AG04449 (cell line): ENCODE measurements around the gene TBC1D19.

Experiments used
- CTCF ChIA-PET: fragments of 350-600 bp; formaldehyde crosslinking; extraction: SDS; loops from one replicate; lab custom pipeline; 2021; ENCODE audit warnings: antibody characterized with exemption; lab: Yijun Ruan, JAX
- POLR2A ChIA-PET: fragments of 400-600, 350-600 bp; formaldehyde crosslinking; extraction: SDS; loops from one replicate; lab custom pipeline; 2020; ENCODE audit warnings: antibody characterized with exemption, inconsistent platforms; lab: Yijun Ruan, JAX
- DNase-seq: peaks from one replicate; pipeline ENCODE4 v3.0.0-alpha.2; 2010; ENCODE audit warnings: low read depth, low spot score
- H3K4me3 ChIP-seq: 2 replicates; pipeline ENCODE4 v1.5.1; 2011; ENCODE audit warnings: low read depth, mild to moderate bottlenecking, control low read depth, low read length
- TF ChIP-seq, protein P1 (sequence below): IDR thresholded peaks from one replicate; pipeline ENCODE4 v1.5.1; 2011; ENCODE audit warnings: mild to moderate bottlenecking, moderate library complexity, low read length, control low read depth, inconsistent platforms; ENCODE audit not compliant: insufficient read depth; ENCODE audit errors: missing control alignments

Gene TBC1D19

DNA sequence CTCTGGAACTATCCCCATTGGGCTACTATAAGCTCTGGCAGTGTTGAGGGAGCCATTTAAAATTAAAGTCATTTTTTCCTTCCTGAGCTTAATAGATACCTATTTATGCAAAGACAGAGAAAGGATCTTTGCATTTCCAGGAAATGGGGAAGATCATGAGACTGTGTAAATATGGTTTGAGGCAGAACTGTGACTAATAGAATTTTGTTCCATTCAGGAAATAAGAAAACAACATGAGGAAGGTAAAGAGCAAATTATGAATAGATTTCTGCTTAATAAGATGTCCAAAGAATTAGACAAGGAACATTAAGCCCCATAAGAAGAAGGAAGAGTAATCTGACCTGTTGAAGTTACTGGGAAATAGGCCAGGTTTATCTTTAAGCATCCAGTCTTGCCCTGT is 17.8 kb upstream of the TBC1D19 start:
- DNase-seq = no peak
- no peak overlapping the region for H3K4me3 ChIP-seq
- ChIA-PET CTCF (no interaction called here), POLR2A (no interaction called here)
- TF ChIP-seq, protein P1, sequence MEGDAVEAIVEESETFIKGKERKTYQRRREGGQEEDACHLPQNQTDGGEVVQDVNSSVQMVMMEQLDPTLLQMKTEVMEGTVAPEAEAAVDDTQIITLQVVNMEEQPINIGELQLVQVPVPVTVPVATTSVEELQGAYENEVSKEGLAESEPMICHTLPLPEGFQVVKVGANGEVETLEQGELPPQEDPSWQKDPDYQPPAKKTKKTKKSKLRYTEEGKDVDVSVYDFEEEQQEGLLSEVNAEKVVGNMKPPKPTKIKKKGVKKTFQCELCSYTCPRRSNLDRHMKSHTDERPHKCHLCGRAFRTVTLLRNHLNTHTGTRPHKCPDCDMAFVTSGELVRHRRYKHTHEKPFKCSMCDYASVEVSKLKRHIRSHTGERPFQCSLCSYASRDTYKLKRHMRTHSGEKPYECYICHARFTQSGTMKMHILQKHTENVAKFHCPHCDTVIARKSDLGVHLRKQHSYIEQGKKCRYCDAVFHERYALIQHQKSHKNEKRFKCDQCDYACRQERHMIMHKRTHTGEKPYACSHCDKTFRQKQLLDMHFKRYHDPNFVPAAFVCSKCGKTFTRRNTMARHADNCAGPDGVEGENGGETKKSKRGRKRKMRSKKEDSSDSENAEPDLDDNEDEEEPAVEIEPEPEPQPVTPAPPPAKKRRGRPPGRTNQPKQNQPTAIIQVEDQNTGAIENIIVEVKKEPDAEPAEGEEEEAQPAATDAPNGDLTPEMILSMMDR = no peak

DNA sequence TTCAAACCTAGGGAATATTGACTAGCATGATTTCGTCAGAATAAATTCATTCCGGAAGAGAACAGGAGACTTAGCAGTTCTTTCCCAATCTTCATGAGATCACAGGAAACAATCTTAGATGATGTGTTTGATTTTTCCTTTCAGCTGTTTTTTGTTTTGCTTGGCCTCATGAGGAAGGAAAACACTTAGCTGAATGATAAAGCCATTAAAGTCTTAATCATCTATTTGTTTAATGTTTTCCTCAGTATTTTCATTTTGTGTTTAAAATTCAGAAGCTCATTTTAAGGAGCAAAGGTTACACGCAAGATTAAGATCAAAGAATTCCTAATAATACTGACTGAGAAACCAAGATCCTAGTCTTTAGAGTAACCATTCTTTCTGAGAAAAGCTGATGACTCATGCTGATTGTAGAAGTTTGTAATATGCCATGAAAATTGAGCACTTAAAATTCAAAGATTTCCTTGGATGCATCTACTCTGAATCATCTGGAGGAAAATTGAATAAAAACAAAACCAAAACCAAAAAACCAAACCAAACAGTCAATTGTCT is 15.4 kb upstream of the TBC1D19 start:
- POLR2A ChIA-PET = interaction anchor here (0.6 to 2.9 kb wide), 5 partner anchors 11 to 242 kb away, joined by 3 to 14 read pairs (median 3); partner anchors contain the start of gene TBC1D19
- DNase-seq = peak; percentile 82

GRCh38 chr4:26570596-26570995 is 13.3 kb upstream of the TBC1D19 start:
- POLR2A ChIA-PET = no interaction called here
- TF ChIP-seq, protein P1 = no peak
- CTCF ChIA-PET = no interaction called here
- H3K4me3 ChIP-seq = no peak overlapping the region
- DNase-seq = no peak

More for the DNA sequence above, 15.4 kb upstream of the TBC1D19 start:
- no peak overlapping the region for H3K4me3 ChIP-seq
- CTCF ChIA-PET = interaction anchor here (1.1 to 1.4 kb wide), 3 partner anchors 15 to 568 kb away, joined by 3 read pairs; partner anchors contain the start of gene TBC1D19
- TF ChIP-seq, protein P1 = no peak

GRCh38 chr4:26573389-26573794 is 10.5 kb upstream of the TBC1D19 start:
- POLR2A ChIA-PET = no interaction called here
- TF ChIP-seq, protein P1 = no peak
- H3K4me3 ChIP-seq = no peak overlapping the region
- CTCF ChIA-PET = no interaction called here
- no peak for DNase-seq

DNA sequence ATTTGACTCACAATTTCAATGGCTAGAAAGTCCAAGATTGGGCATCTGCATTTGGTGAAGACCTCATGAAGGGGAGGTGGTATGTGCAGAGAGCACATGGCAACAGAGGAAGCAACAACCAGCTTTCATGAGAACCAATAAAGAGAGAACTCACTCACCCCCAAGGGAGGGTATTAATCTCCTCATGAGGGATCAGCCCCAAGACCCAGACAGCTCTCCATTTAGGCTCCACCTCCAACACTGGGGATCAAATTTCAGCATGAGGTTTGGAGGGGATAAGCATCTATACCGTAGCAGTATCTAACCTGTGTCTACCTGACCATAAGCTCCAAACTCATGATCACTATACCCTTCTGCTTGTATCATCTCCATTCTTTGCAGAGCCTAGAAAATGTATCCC is 9.3 kb upstream of the TBC1D19 start:
- H3K4me3 ChIP-seq = no peak overlapping the region
- DNase-seq = no peak
- POLR2A ChIA-PET = interaction anchor here (1.4 kb wide), 1 partner anchor 117 kb away, joined by 4 read pairs; no protein-coding TSS in a partner anchor
- TF ChIP-seq, protein P1 = no peak
- CTCF ChIA-PET = interaction anchor here (1.0 to 1.4 kb wide), 3 partner anchors 10 to 248 kb away, joined by 3 read pairs; partner anchors contain the start of gene TBC1D19

DNA sequence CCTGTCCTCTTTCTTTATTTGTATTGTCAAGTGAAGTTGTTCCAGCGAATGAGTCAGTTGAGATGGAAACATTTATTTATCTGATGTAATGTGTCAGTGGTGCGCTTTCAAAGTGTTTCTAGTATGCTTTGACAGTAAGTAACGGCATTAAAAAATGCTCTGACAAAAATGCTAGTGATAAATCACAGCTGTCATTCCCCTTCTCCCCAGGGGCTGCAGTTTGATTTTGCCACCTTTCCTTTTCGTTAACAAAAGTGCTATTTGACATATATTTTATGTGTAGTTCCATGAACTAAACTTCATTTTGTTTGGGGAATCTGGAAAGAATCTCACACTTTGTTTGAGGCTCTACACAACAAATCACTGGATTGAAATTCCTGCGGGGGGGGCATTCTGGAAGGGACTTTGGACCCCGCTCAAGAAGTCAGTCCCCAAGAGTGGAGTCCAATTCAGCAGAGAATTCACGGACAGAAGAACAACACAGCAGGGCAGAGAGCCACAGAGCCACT is 7.6 kb upstream of the TBC1D19 start:
- TF ChIP-seq, protein P1 = no peak
- CTCF ChIA-PET = interaction anchor here (1.4 kb wide), 1 partner anchor 118 kb away, joined by 8 read pairs; no protein-coding TSS in a partner anchor

More for the DNA sequence above, 7.6 kb upstream of the TBC1D19 start:
- no peak for DNase-seq
- H3K4me3 ChIP-seq = no peak overlapping the region
- POLR2A ChIA-PET = no interaction called here
